MCF 10A (cell line): ENCODE results near the gene STXBP6. TPM values are rescaled to one million over a fixed set of nuclear protein-coding genes. Genes with fewer than 3 reads are reported as not detected.
"Not testable (repeated sequence)": the region's sequence is repeated elsewhere in the genome, so short reads cannot be mapped to it uniquely, and the experiment has no call there.

Source experiments
- BruUV-seq: library from RNA; stranded (reverse); fragments of 400-500 nt; replicated peaks from 2 replicates; lab custom pipeline; 2021; lab: Mats Ljungman, UMichigan
- CTCF ChIA-PET: fragments of 300-600 bp; sonication (Branson Sonifier 250); formaldehyde crosslinking; extraction: SDS; loops from one replicate; lab custom pipeline; 2021; ENCODE audit warnings: antibody characterized with exemption, inconsistent platforms; lab: Yijun Ruan, JAX
- POLR2A ChIA-PET: fragments of 300-600, 350-650 bp; sonication (Branson Sonifier 250); formaldehyde crosslinking; extraction: SDS; loops from one replicate; lab custom pipeline; 2020; ENCODE audit warnings: antibody characterized with exemption, inconsistent platforms; lab: Yijun Ruan, JAX
- DNase-seq: peaks from one replicate; pipeline ENCODE4 v3.0.0-alpha.2; 2018; ENCODE audit not compliant: unreplicated experiment
- H3K27ac Mint-ChIP-seq: one replicate; pipeline ENCODE4 v1.8.0; 2022; ENCODE audit warnings: mild to moderate bottlenecking, low read depth, mixed read lengths; ENCODE audit not compliant: unreplicated experiment
- H3K27me3 Mint-ChIP-seq: one replicate; pipeline ENCODE4 v1.8.0; 2022; ENCODE audit warnings: mixed read lengths; ENCODE audit not compliant: insufficient read depth, unreplicated experiment
- H3K36me3 Mint-ChIP-seq: one replicate; pipeline ENCODE4 v1.8.0; 2022; ENCODE audit warnings: mild to moderate bottlenecking, moderate library complexity, mixed read lengths; ENCODE audit not compliant: insufficient read depth, unreplicated experiment
- H3K4me1 Mint-ChIP-seq: one replicate; pipeline ENCODE4 v1.8.0; 2022; ENCODE audit warnings: mixed read lengths; ENCODE audit not compliant: insufficient read depth, unreplicated experiment
- H3K4me3 Mint-ChIP-seq: one replicate; pipeline ENCODE4 v1.8.0; 2022; ENCODE audit warnings: mild to moderate bottlenecking, moderate library complexity, mixed read lengths; ENCODE audit not compliant: unreplicated experiment
- H3K9me3 Mint-ChIP-seq: one replicate; pipeline ENCODE4 v1.8.0; 2022; ENCODE audit warnings: mixed read lengths; ENCODE audit not compliant: unreplicated experiment
- CTCF ChIP-seq: fragments of 200-600 bp; IDR thresholded peaks from one replicate; pipeline ENCODE4 v1.8.0; 2022; ENCODE audit warnings: antibody characterized with exemption, mild to moderate bottlenecking; ENCODE audit not compliant: unreplicated experiment
- intact Hi-C: fragments of 100-400 bp; cut with micrococcal nuclease; formaldehyde crosslinking; loops from 2 replicates; pipeline ENCODE4 v1.14.1; 2022
- total RNA-seq: library from RNA; stranded (reverse); gene quantifications from 2 replicates; pipeline ENCODE4 v1.2.3, GENCODE V29; 2022

Gene STXBP6
- total RNA-seq, 1 experiment from 2014 or later: not detected

GRCh38 chr14:24780281-24780680 lies 269.7 kb downstream of the STXBP6 start:
- no peak overlapping the region for H3K4me3 Mint-ChIP-seq

GRCh38 chr14:24777678-24778077 lies 272.3 kb downstream of the STXBP6 start:
- no peak for DNase-seq
- CTCF ChIA-PET: no interaction called here
- Mint-ChIP-seq H3K36me3 (no peaks in the 10 kb centered on the region), H3K4me1 (no peaks in the 10 kb centered on the region), H3K27me3 (no peaks in the 10 kb centered on the region), H3K4me3 (no peak overlapping the region), H3K27ac (no peak overlapping the region), H3K9me3 (no peaks in the 10 kb centered on the region)
- POLR2A ChIA-PET: no interaction called here
- BruUV-seq: no TSS peak
- intact Hi-C loops: no loop called here
- no peak for TF ChIP-seq CTCF

More at GRCh38 chr14:24780281-24780680, 269.7 kb downstream of the STXBP6 start:
- CTCF ChIA-PET: interaction anchor here (1.2 kb wide), 1 partner anchor 25 kb away, joined by 3 read pairs; no protein-coding TSS in a partner anchor
- Mint-ChIP-seq H3K4me1 (no peaks in the 10 kb centered on the region), H3K36me3 (no peaks in the 10 kb centered on the region), H3K27me3 (no peaks in the 10 kb centered on the region), H3K27ac (no peak overlapping the region), H3K9me3 (no peaks in the 10 kb centered on the region)
- TF ChIP-seq CTCF: no peak
- BruUV-seq: no TSS peak
- POLR2A ChIA-PET: no interaction called here
- DNase-seq: no peak
- intact Hi-C loops: no loop called here

- CTCF ChIA-PET: no interaction called here
- H3K4me1 Mint-ChIP-seq: no peaks in the 10 kb centered on the region
Measured at GRCh38 chr14:24775950-24776349, 274.0 kb downstream of the STXBP6 start.

GRCh38 chr14:24774187-24774915 lies 275.6 kb downstream of the STXBP6 start:
- Mint-ChIP-seq H3K4me1 (no peaks in the 10 kb centered on the region), H3K9me3 (no peaks in the 10 kb centered on the region), H3K4me3 (no peak overlapping the region), H3K27me3 (peaks cover 20% of the 10 kb centered on the region), H3K27ac (no peak overlapping the region), H3K36me3 (no peaks in the 10 kb centered on the region)
- TF ChIP-seq CTCF: no peak
- POLR2A ChIA-PET: no interaction called here
- DNase-seq: no peak
- no TSS peak for BruUV-seq
- intact Hi-C loops: no loop called here
- CTCF ChIA-PET: no interaction called here

More at GRCh38 chr14:24775950-24776349, 274.0 kb downstream of the STXBP6 start:
- Mint-ChIP-seq H3K27me3 (peaks cover 15% of the 10 kb centered on the region), H3K27ac (no peak overlapping the region), H3K9me3 (no peaks in the 10 kb centered on the region), H3K36me3 (no peaks in the 10 kb centered on the region), H3K4me3 (no peak overlapping the region)
- intact Hi-C loops: no loop called here
- TF ChIP-seq CTCF: no peak
- POLR2A ChIA-PET: no interaction called here
- no TSS peak for BruUV-seq
- no peak for DNase-seq

- H3K4me1 Mint-ChIP-seq, BruUV-seq, H3K4me3 Mint-ChIP-seq, H3K9me3 Mint-ChIP-seq, intact Hi-C loops, DNase-seq, H3K36me3 Mint-ChIP-seq, POLR2A ChIA-PET, CTCF ChIA-PET, H3K27ac Mint-ChIP-seq: not testable (repeated sequence)
- peaks cover 20% of the 10 kb centered on the region for H3K27me3 Mint-ChIP-seq
Measured at GRCh38 chr14:24773564-24773963, 276.4 kb downstream of the STXBP6 start.
